Stimulated activated CD8-positive, alpha-beta memory T cell treated with anti-CD3 and anti-CD28 coated beads, Interleukin-2, amount 100 ng/mL, for 48 hours (primary cell): ENCODE measurements around the gene CTBP2.

Experiments used
- DNase-seq, 2 donors: peaks; one replicate each; pipeline ENCODE4 v3.0.0-alpha.2; 2020; ENCODE audit warnings: low read depth in 2 of 2

CTBP2 gene

GRCh38 chr10:125144693-125145623 is 15.4 kb downstream of the CTBP2 start:
- no peak for DNase-seq

- no peak for DNase-seq
These were observed 16.2 kb downstream of the CTBP2 start for GRCh38 chr10:125144206-125144605.

GRCh38 chr10:125142946-125143345 is 17.4 kb downstream of the CTBP2 start:
- no peak for DNase-seq

- DNase-seq: no peak
These were observed 18.4 kb downstream of the CTBP2 start for GRCh38 chr10:125141860-125142484.

GRCh38 chr10:125141150-125141859 is 19.1 kb downstream of the CTBP2 start:
- DNase-seq: no peak

GRCh38 chr10:125140151-125140550 is 20.2 kb downstream of the CTBP2 start:
- no peak for DNase-seq

- no peak for DNase-seq
These were observed 22.5 kb downstream of the CTBP2 start for GRCh38 chr10:125137601-125138438.

GRCh38 chr10:125136087-125136486 is 24.3 kb downstream of the CTBP2 start:
- no peak for DNase-seq

- DNase-seq: no peak
These were observed 24.7 kb downstream of the CTBP2 start for GRCh38 chr10:125135771-125136035.

GRCh38 chr10:125134916-125135770 is 25.2 kb downstream of the CTBP2 start:
- no peak for DNase-seq

GRCh38 chr10:125134483-125134848 is 25.9 kb downstream of the CTBP2 start:
- no peak for DNase-seq

GRCh38 chr10:125133696-125134482 is 26.5 kb downstream of the CTBP2 start:
- no peak for DNase-seq

- DNase-seq: no peak
These were observed 28.0 kb downstream of the CTBP2 start for GRCh38 chr10:125132344-125132743.

- no peak for DNase-seq
These were observed 29.4 kb downstream of the CTBP2 start for GRCh38 chr10:125130916-125131315.

- no peak for DNase-seq
These were observed 30.1 kb downstream of the CTBP2 start for GRCh38 chr10:125130260-125130659.

- DNase-seq: no peak
These were observed 31.3 kb downstream of the CTBP2 start for GRCh38 chr10:125129076-125129458.

- no peak for DNase-seq
These were observed 31.8 kb downstream of the CTBP2 start for GRCh38 chr10:125128397-125129075.

GRCh38 chr10:125127986-125128385 is 32.4 kb downstream of the CTBP2 start:
- DNase-seq: no peak

- DNase-seq: no peak
These were observed 33.3 kb downstream of the CTBP2 start for GRCh38 chr10:125127110-125127509.
